Naive thymus-derived CD4-positive, alpha-beta T cell (primary cell): ENCODE measurements around the gene GALNT7. TPM values are rescaled to one million over a fixed set of nuclear protein-coding genes. Genes with fewer than 3 reads are reported as not detected.

Experiments used
- ATAC-seq: fragments of 150-1000 bp; cut with Tn5 transposase; 2 replicates; pipeline ENCODE4 v1.10.0; 2021; ENCODE audit warnings: mild to moderate bottlenecking, moderate library complexity
- CTCF ChIA-PET: fragments of 350-600 bp; sonication (Branson Sonifier 250); formaldehyde crosslinking; loops from one replicate; lab custom pipeline; 2021; ENCODE audit warnings: antibody characterized with exemption; lab: Charles Lee
- POLR2A ChIA-PET: fragments of 350-600 bp; sonication (Branson Sonifier 250); formaldehyde crosslinking; loops from one replicate; lab custom pipeline; 2021; ENCODE audit warnings: antibody characterized with exemption, inconsistent platforms; lab: Charles Lee
- DNase-seq, 9 donors: peaks; one replicate each; pipeline versions ENCODE4 v3.0.0 to v3.0.0-alpha.2; 2020 to 2022; ENCODE audit warnings: mixed read lengths in 1 of 9
- H3K27ac ChIP-seq: one replicate; pipeline ENCODE4 v1.7.0; 2013; ENCODE audit warnings: mild to moderate bottlenecking, low read depth, low read length, moderate library complexity
- H3K27me3 ChIP-seq, 2 donors: one replicate each; pipeline ENCODE4 v1.7.0; 2013; ENCODE audit warnings: low read length in 2 of 2, mild to moderate bottlenecking in 2 of 2, moderate library complexity in 2 of 2; ENCODE audit not compliant: control insufficient read depth in 2 of 2, insufficient read depth in 2 of 2
- H3K36me3 ChIP-seq, 3 experiments: 1 replicate in 2 of 3; 2 replicates in 1 of 3; pipeline ENCODE4 v1.7.0; 2013; ENCODE audit warnings: low read length in 3 of 3, mild to moderate bottlenecking in 3 of 3, moderate library complexity in 1 of 3; ENCODE audit not compliant: insufficient read depth in 3 of 3, control insufficient read depth in 2 of 3
- H3K4me1 ChIP-seq, 2 donors: one replicate each; pipeline ENCODE4 v1.7.0; 2013; ENCODE audit warnings: low read length in 2 of 2, mild to moderate bottlenecking in 2 of 2, moderate library complexity in 1 of 2; ENCODE audit not compliant: control insufficient read depth in 2 of 2, insufficient read depth in 2 of 2
- H3K4me3 ChIP-seq: 2 replicates; pipeline ENCODE4 v1.7.0; 2013; ENCODE audit warnings: mild to moderate bottlenecking, low read length
- H3K9me3 ChIP-seq, 3 experiments: 1 replicate in 2 of 3; 2 replicates in 1 of 3; pipeline ENCODE4 v1.7.0; 2013; ENCODE audit warnings: low read length in 3 of 3; ENCODE audit not compliant: control insufficient read depth in 2 of 3
- H3K27ac Mint-ChIP-seq, 9 donors: one replicate each; pipeline ENCODE4 v1.8.0; 2020 to 2022; ENCODE audit warnings: mixed read lengths in 9 of 9, mild to moderate bottlenecking in 8 of 9, moderate library complexity in 5 of 9, inconsistent platforms in 2 of 9
- H3K27me3 Mint-ChIP-seq, 5 donors: one replicate each; pipeline ENCODE4 v1.8.0; 2021 to 2022; ENCODE audit warnings: mixed read lengths in 5 of 5, mild to moderate bottlenecking in 1 of 5
- H3K36me3 Mint-ChIP-seq, 5 donors: one replicate each; pipeline ENCODE4 v1.8.0; 2020 to 2022; ENCODE audit warnings: mixed read lengths in 5 of 5, mild to moderate bottlenecking in 3 of 5, inconsistent platforms in 1 of 5
- H3K4me1 Mint-ChIP-seq, 7 donors: one replicate each; pipeline ENCODE4 v1.8.0; 2020 to 2022; ENCODE audit warnings: mixed read lengths in 7 of 7, mild to moderate bottlenecking in 3 of 7, inconsistent platforms in 1 of 7
- H3K4me3 Mint-ChIP-seq, 10 donors: one replicate each; pipeline ENCODE4 v1.8.0; 2020 to 2022; ENCODE audit warnings: mild to moderate bottlenecking in 10 of 10, mixed read lengths in 10 of 10, moderate library complexity in 6 of 10, inconsistent platforms in 2 of 10
- H3K9me3 Mint-ChIP-seq, 11 donors: one replicate each; pipeline ENCODE4 v1.8.0; 2020 to 2022; ENCODE audit warnings: mixed read lengths in 11 of 11, mild to moderate bottlenecking in 4 of 11, inconsistent platforms in 1 of 11, moderate library complexity in 1 of 11
- intact Hi-C, 2 donors: fragments of 100-400 bp; cut with micrococcal nuclease; formaldehyde crosslinking; loops; one replicate each; pipeline ENCODE4 v1.15.1; 2023
- polyA plus RNA-seq, 2 donors: library from polyadenylated mRNA; unstranded; fragments of 300-500 nt; fragmentation: Illumina TruSeq; gene quantifications; one replicate each; pipeline ENCODE4 v1.2.3, GENCODE V29; 2021
- total RNA-seq, 6 experiments: library from RNA in 5 of 6; stranded (reverse) in 5 of 6; gene quantifications; 1 replicate in 5 of 6; 2 replicates in 1 of 6; pipeline ENCODE4 v1.2.3 and lab custom pipeline; 2021 to 2026

The GALNT7 gene
- total and polyA plus RNA-seq, 7 experiments from 2014 or later: 8.3 to 24.1 (median 16.8) TPM

DNA sequence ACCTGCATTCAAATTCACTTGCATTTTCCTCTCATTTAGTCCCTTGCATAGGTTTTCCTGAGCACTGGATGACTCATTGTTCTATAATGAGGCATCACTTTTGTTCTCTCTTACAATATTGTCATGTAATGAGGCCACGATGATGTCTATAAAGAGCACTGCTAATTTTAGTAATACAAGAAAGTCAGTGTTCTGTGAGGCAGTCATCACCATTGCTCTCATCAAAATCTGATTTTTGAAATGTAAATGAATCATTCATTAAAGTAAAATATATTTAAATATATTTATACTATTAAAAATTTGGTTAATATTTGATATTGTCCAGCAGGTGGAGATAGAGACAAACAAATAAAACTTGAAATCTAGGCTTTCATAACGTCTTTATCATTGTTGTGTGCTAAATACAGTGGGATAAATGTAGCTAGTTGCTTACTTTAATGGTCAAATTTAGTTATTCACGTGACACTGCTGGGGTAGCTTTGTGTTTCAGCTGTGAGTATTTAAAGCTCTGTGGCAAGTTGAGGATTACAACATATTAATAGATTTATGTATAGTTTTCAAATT is 150.1 kb downstream of the GALNT7 start:
- Histone ChIP-seq H3K27ac (no peak overlapping the region), H3K9me3 (no peaks in the 10 kb centered on the region), H3K4me3 (no peak overlapping the region), H3K36me3 (peaks cover 0 to 15% (median 7%) of the 10 kb centered on the region in 3 experiments), H3K27me3 (no peaks in the 10 kb centered on the region), H3K4me1 (no peaks in the 10 kb centered on the region)
- ChIA-PET CTCF (interaction anchor here (0.5 to 5.8 kb wide), 23 partner anchors 9 to 305 kb away, joined by 3 to 48 read pairs (median 3); partner anchors contain the start of gene SAP30), POLR2A (interaction anchor here (1.6 to 1.7 kb wide), 2 partner anchors 15 to 16 kb away, joined by 4 read pairs; partner anchors contain the start of gene HMGB2)
- H3K27ac Mint-ChIP-seq: no peak overlapping the region
- intact Hi-C loops: loop anchor here (1.0 to 5.0 kb wide), 9 partner anchors 14 to 838 kb away; partner anchors contain the start of gene HMGB2 (in 1 of the 2)
- ATAC-seq (peak; percentile 64), DNase-seq (peak in 4 of 9 donors; percentile 17 to 43 (median 34))
- H3K4me1 Mint-ChIP-seq: peaks cover 0 to 5% (median 0%) of the 10 kb centered on the region in 7 donors
- H3K27me3 Mint-ChIP-seq: no peaks in the 10 kb centered on the region
- H3K36me3 Mint-ChIP-seq: peaks cover 0 to 16% (median 5%) of the 10 kb centered on the region in 5 donors
- no peak overlapping the region for H3K4me3 Mint-ChIP-seq
- H3K9me3 Mint-ChIP-seq: no peaks in the 10 kb centered on the region

DNA sequence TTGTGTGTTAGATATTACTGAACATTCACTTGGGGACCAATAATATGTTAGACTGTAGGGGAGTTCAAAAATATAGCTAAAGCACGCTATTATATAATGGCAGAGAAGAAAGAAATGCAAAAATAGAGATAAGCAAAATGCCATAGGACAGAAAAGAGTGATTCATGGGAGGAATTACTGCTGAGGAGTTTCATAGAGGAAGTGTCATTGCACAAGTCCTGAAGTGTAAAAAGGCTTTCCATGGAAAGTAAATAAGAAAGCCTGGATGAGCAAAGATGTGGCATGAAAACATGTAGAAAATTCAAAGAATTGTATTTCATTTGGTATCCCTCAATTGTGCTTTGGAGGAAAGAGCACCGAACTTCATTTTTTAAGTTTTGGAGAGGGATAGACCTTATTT is 151.1 kb downstream of the GALNT7 start:
- intact Hi-C loops: loop anchor here (1.0 to 5.0 kb wide), 8 partner anchors 13 to 837 kb away; partner anchors contain the start of gene HMGB2 (in 1 of the 2)

DNA sequence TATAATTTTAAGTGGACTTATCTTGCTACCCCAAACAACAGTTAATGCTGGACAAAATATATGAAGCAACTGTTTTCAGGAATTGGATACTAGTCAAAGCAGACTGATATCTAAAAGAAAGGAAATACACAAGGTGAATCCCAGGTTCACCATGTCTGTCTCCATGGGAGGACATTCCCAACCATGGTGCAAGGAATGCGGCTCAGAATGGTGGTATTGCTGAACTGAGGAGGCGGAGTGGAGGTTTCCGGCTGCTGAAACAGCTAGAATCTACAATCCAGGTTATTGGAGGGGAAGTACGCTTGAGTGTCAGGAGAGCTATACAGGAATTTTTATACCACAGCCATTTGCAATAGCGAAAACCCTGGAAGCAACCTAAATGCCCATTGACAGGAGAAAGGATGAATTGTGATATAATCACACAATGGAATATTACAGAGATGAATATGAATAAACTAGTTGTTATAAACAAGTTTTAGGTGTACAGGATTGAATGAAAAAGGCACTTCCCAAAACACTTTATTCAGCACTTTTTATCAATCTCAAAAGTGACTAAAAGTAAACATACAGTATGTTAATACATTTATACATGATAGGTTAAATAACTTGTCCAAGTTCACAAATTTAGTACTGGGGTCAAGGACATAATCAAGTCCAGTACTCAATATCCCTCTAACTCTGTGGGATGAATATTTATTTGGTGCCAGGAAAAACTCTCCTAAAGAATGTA is 156.6 kb downstream of the GALNT7 start:
- H3K27ac Mint-ChIP-seq: peak overlapping the region in 2 of 9 donors; percentile 59 to 63
- POLR2A ChIA-PET: interaction anchor here (1.1 to 1.7 kb wide), 2 partner anchors 9 to 44 kb away, joined by 3 to 6 read pairs; partner anchors contain the start of gene HMGB2

More for the DNA sequence above, 151.1 kb downstream of the GALNT7 start:
- POLR2A ChIA-PET: interaction anchor here (1.6 kb wide), 1 partner anchor 14 kb away, joined by 4 read pairs; no protein-coding TSS in a partner anchor
- Mint-ChIP-seq H3K4me3 (no peak overlapping the region), H3K36me3 (peaks cover 0 to 16% (median 5%) of the 10 kb centered on the region in 5 donors), H3K4me1 (peaks cover 0 to 5% (median 0%) of the 10 kb centered on the region in 7 donors), H3K27ac (no peak overlapping the region), H3K27me3 (no peaks in the 10 kb centered on the region), H3K9me3 (no peaks in the 10 kb centered on the region)
- H3K4me1 ChIP-seq: no peaks in the 10 kb centered on the region
- H3K27ac ChIP-seq: no peak overlapping the region
- H3K4me3 ChIP-seq: no peak overlapping the region
- ATAC-seq: no peak
- CTCF ChIA-PET: interaction anchor here (0.7 to 5.8 kb wide), 14 partner anchors 9 to 306 kb away, joined by 3 to 48 read pairs (median 4); partner anchors contain the start of gene SAP30
- H3K9me3 ChIP-seq: no peaks in the 10 kb centered on the region
- peaks cover 0 to 13% (median 7%) of the 10 kb centered on the region in 3 experiments for H3K36me3 ChIP-seq
- H3K27me3 ChIP-seq: no peaks in the 10 kb centered on the region
- no peak for DNase-seq

DNA sequence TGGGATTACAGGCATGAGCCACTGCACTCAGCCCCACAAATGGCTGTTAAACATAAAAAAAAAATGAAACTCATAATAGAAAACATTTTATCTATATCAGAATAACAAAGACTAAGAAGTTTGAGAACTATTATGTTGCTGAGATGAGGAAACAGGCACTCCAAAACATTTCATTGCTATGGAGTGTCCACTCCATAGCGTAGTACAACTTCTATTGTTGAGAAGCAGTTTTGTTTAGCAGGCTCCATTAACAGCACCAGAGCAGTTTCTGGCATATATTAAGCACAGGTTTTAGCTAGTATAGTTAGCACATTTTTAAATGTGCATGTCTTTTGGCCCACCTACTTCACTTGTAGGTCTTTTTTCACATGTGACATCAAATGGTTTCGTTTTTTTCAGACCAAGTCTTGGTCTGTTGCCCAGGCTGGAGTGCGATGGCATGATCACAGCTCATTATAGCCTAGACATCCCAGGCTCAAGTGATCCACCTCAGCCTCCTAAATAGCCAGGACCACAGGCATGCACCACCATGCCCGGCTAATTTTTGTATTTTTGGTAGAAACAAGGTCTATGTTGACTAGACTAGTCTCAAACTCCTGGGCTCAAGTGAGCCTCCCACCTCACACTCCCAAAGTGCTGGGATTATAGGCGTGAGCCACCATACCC is 159.8 kb downstream of the GALNT7 start:
- intact Hi-C loops: no loop called here
- H3K27me3 ChIP-seq: no peaks in the 10 kb centered on the region
- no peaks in the 10 kb centered on the region for H3K9me3 ChIP-seq
- H3K27ac ChIP-seq: no peak overlapping the region
- H3K36me3 Mint-ChIP-seq: peaks cover 4 to 34% (median 4%) of the 10 kb centered on the region in 5 donors
- CTCF ChIA-PET: interaction anchor here (0.6 kb wide), 1 partner anchor 9 kb away, joined by 3 read pairs; no protein-coding TSS in a partner anchor
- H3K36me3 ChIP-seq: peaks cover 0 to 6% (median 0%) of the 10 kb centered on the region in 3 experiments
- DNase-seq (no peak), ATAC-seq (no peak)
- H3K9me3 Mint-ChIP-seq: peaks cover 0 to 2% (median 0%) of the 10 kb centered on the region in 11 donors
- POLR2A ChIA-PET: interaction anchor here (8.8 kb wide), 1 partner anchor 43 kb away, joined by 209 read pairs; the partner anchor contains the start of gene SAP30
- H3K4me1 Mint-ChIP-seq: peaks cover 16 to 48% (median 17%) of the 10 kb centered on the region in 7 donors
- H3K4me3 Mint-ChIP-seq: no peak overlapping the region
- no peak overlapping the region for H3K27ac Mint-ChIP-seq
- H3K27me3 Mint-ChIP-seq: no peaks in the 10 kb centered on the region
- H3K4me3 ChIP-seq: no peak overlapping the region
- H3K4me1 ChIP-seq: peaks cover 4 to 13% of the 10 kb centered on the region in 2 donors

More for the DNA sequence above, 156.6 kb downstream of the GALNT7 start:
- peaks cover 0 to 18% (median 5%) of the 10 kb centered on the region in 5 donors for H3K36me3 Mint-ChIP-seq
- Histone ChIP-seq H3K9me3 (no peaks in the 10 kb centered on the region), H3K4me3 (no peak overlapping the region), H3K4me1 (no peaks in the 10 kb centered on the region), H3K27me3 (no peaks in the 10 kb centered on the region), H3K27ac (no peak overlapping the region), H3K36me3 (peaks cover 0 to under 1% (median 0%) of the 10 kb centered on the region in 3 experiments)
- ATAC-seq (no peak), DNase-seq (no peak)
- CTCF ChIA-PET: interaction anchor here (1.5 kb wide), 1 partner anchor 24 kb away, joined by 3 read pairs; no protein-coding TSS in a partner anchor
- peaks cover 0 to 2% (median 0%) of the 10 kb centered on the region in 11 donors for H3K9me3 Mint-ChIP-seq
- H3K4me3 Mint-ChIP-seq: no peak overlapping the region
- H3K4me1 Mint-ChIP-seq: peaks cover 0 to 27% (median 0%) of the 10 kb centered on the region in 7 donors
- intact Hi-C loops: no loop called here
- no peaks in the 10 kb centered on the region for H3K27me3 Mint-ChIP-seq

DNA sequence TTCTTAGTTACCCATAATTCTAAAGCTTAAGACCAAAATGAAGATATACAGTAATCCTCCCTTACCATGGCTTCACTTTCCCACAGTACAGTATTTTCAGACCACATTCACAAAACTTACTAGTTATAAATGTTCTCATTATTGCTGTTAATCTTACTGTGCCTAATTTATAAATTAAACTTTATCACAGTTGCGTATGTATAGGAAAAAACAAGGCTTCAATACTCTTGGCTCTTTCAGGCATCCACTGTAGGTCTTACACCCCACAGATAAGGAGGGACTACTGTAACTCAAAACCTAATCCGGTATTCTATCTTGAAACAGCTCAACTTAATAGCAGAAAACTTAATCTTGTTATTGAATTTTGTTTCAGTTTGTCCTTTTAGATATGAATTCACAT is 162.0 kb downstream of the GALNT7 start:
- intact Hi-C loops: loop anchor here in 1 of 2 donors (5.0 kb wide), 1 partner anchor 1192 kb away; the partner anchor contains the start of gene HPGD
- H3K27me3 Mint-ChIP-seq: peaks cover 0 to 6% (median 0%) of the 10 kb centered on the region in 5 donors
- CTCF ChIA-PET: interaction anchor here (0.6 kb wide), 1 partner anchor 63 kb away, joined by 6 read pairs; no protein-coding TSS in a partner anchor
- H3K4me1 ChIP-seq: peaks cover 7 to 18% of the 10 kb centered on the region in 2 donors
- peaks cover 0 to 6% (median 0%) of the 10 kb centered on the region in 11 donors for H3K9me3 Mint-ChIP-seq
- H3K9me3 ChIP-seq: no peaks in the 10 kb centered on the region
- H3K4me3 ChIP-seq: no peak overlapping the region
- POLR2A ChIA-PET: interaction anchor here (8.8 kb wide), 1 partner anchor 41 kb away, joined by 209 read pairs; the partner anchor contains the start of gene SAP30
- ATAC-seq (no peak), DNase-seq (no peak)
- peaks cover 20 to 56% (median 29%) of the 10 kb centered on the region in 7 donors for H3K4me1 Mint-ChIP-seq
- H3K27ac Mint-ChIP-seq: peak overlapping the region in 2 of 9 donors; percentile 2 to 52
- H3K36me3 Mint-ChIP-seq: peaks cover 4 to 37% (median 4%) of the 10 kb centered on the region in 5 donors
- H3K4me3 Mint-ChIP-seq: peak overlapping the region in 1 of 10 donors; percentile 31
- peaks cover 0 to 9% (median 6%) of the 10 kb centered on the region in 3 experiments for H3K36me3 ChIP-seq
- H3K27ac ChIP-seq: no peak overlapping the region
- no peaks in the 10 kb centered on the region for H3K27me3 ChIP-seq
